ENCODE results near the gene ATM.

GRCh38 chr11:108393046-108393445 lies 170.2 kb downstream of the ATM start:
- TF ChIP-seq POLR2AphosphoS5 (IDR thresholded peaks at IDR 0.05; ENCODE audit: borderline replicate concordance, low read depth, low read length) (no peak), EZH2 (IDR thresholded peaks at IDR 0.05) (no peak)

Measured in SK-N-MC (cell line).